Nasal cavity respiratory epithelium epithelial cell of viscerocranial mucosa (primary cell): ENCODE measurements around the gene MEX3D. TPM values are rescaled to one million over a fixed set of nuclear protein-coding genes. Genes with fewer than 3 reads are reported as not detected.

Experiments
- total RNA-seq: library from RNA; depleted of rRNA; stranded (reverse); fragments of >200 nt; gene quantifications from 2 replicates; pipeline ENCODE4 v1.2.3, GENCODE V29; 2014

MEX3D gene
- total RNA-seq = 34.9 and 56.7 TPM in 2 replicates

GRCh38 chr19:1568320-1569019 is at the start of gene MEX3D:
Gene MEX3D, minus strand, starts transcription at chr19:1568325. Its CDS starts 267 bp downstream, at chr19:1568058.

GRCh38 chr19:1605236-1606137 is 37.4 kb upstream of the MEX3D start, which contains the start of gene UQCR11:
Gene UQCR11, minus strand, starts transcription at chr19:1605462. Its CDS starts 53 bp downstream, at chr19:1605409.

GRCh38 chr19:1592755-1593500 is 24.8 kb upstream of the MEX3D start, which contains the start of gene MBD3:
Gene MBD3, minus strand, starts transcription at chr19:1592865. Its CDS starts 234 bp downstream, at chr19:1592631.

GRCh38 chr19:1523412-1524286 is 44.5 kb downstream of the MEX3D start, which contains the start of gene PLK5:
Gene PLK5, plus strand, starts transcription at chr19:1524077. Its CDS starts 2,920 bp downstream, at chr19:1526997.

GRCh38 chr19:1512671-1513498 is 55.2 kb downstream of the MEX3D start, which contains the start of gene ADAMTSL5:
Gene ADAMTSL5, minus strand, starts transcription at chr19:1513019. Its CDS starts 2,076 bp downstream, at chr19:1510943.

Other genes starting within 250 kb of the MEX3D start
- gene NDUFS7, start 184.4 kb downstream of the MEX3D start, total RNA-seq = 64.0 and 67.3 TPM in 2 replicates
- 2.4 and 26.9 TPM in 2 replicates for gene GAMT, start 166.8 kb downstream of the MEX3D start, total RNA-seq
- gene DAZAP1, start 160.7 kb downstream of the MEX3D start, total RNA-seq = 58.0 and 108 TPM in 2 replicates
- gene RPS15, start 129.9 kb downstream of the MEX3D start, total RNA-seq = 288 and 442 TPM in 2 replicates
- gene APC2, start 118.2 kb downstream of the MEX3D start, total RNA-seq = 0.14 and 0.34 TPM in 2 replicates
- gene C19orf25, start 89.1 kb downstream of the MEX3D start, total RNA-seq = 29.7 and 32.3 TPM in 2 replicates
- 0.68 and 1.2 TPM in 2 replicates for gene PCSK4, start 78.0 kb downstream of the MEX3D start, total RNA-seq
- 1.4 and 4.2 TPM in 2 replicates for gene REEP6, start 77.1 kb downstream of the MEX3D start, total RNA-seq
- gene ADAMTSL5, start 55.3 kb downstream of the MEX3D start, total RNA-seq = 3.1 and 8.6 TPM in 2 replicates
- gene PLK5, start 44.2 kb downstream of the MEX3D start, total RNA-seq = not detected in 2 replicates
- 85.4 and 101 TPM in 2 replicates for gene MBD3, start 24.5 kb upstream of the MEX3D start, total RNA-seq
- 53.5 and 116 TPM in 2 replicates for gene UQCR11, start 37.1 kb upstream of the MEX3D start, total RNA-seq
- 82.7 and 196 TPM in 2 replicates for gene TCF3, start 84.3 kb upstream of the MEX3D start, total RNA-seq
- under 0.01 TPM in 2 replicates for gene ONECUT3, start 185.2 kb upstream of the MEX3D start, total RNA-seq
- under 0.01 and 1.1 TPM in 2 replicates for gene ATP8B3, start 244.0 kb upstream of the MEX3D start, total RNA-seq